Stimulated activated CD4-positive, alpha-beta T cell treated with anti-CD3 and anti-CD28 coated beads, Interleukin-12 subunit alpha, Interleukin-12 subunit beta, amount 100 ng/mL, for 48 hours (primary cell): ENCODE results near the gene FNBP1L.
"Not testable (repeated sequence)": the region's sequence is repeated elsewhere in the genome, so short reads cannot be mapped to it uniquely, and the experiment has no call there.

ENCODE experiments used
- DNase-seq, 3 donors: peaks; one replicate each; pipeline ENCODE4 v3.0.0-alpha.2; 2020; ENCODE audit warnings: low read depth in 2 of 3, low spot score in 1 of 3

FNBP1L gene

GRCh38 chr1:93588206-93588605 lies 140.3 kb downstream of the FNBP1L start:
- no peak for DNase-seq

GRCh38 chr1:93588955-93589354 lies 141.0 kb downstream of the FNBP1L start:
- DNase-seq, result no peak

- not testable (repeated sequence) for DNase-seq
Measured at GRCh38 chr1:93591291-93591675, 143.4 kb downstream of the FNBP1L start.

- no peak for DNase-seq
Measured at GRCh38 chr1:93591676-93592550, 144.0 kb downstream of the FNBP1L start.

GRCh38 chr1:93592551-93592949 lies 144.6 kb downstream of the FNBP1L start:
- DNase-seq, result no peak

- no peak for DNase-seq
Measured at GRCh38 chr1:93593854-93594602, 146.1 kb downstream of the FNBP1L start.

- DNase-seq, result no peak
Measured at GRCh38 chr1:93594603-93594880, 146.6 kb downstream of the FNBP1L start.

- no peak for DNase-seq
Measured at GRCh38 chr1:93595266-93595665, 147.3 kb downstream of the FNBP1L start.

- no peak for DNase-seq
Measured at GRCh38 chr1:93595743-93596142, 147.8 kb downstream of the FNBP1L start.

- DNase-seq, result no peak
Measured at GRCh38 chr1:93596329-93597089, 148.6 kb downstream of the FNBP1L start.

- DNase-seq, result no peak
Measured at GRCh38 chr1:93597709-93598108, 149.8 kb downstream of the FNBP1L start.

- DNase-seq, result no peak
Measured at GRCh38 chr1:93598396-93598795, 150.5 kb downstream of the FNBP1L start.

GRCh38 chr1:93598861-93599439 lies 151.0 kb downstream of the FNBP1L start:
- no peak for DNase-seq

GRCh38 chr1:93599479-93599878 lies 151.6 kb downstream of the FNBP1L start:
- no peak for DNase-seq

- DNase-seq, result no peak
Measured at GRCh38 chr1:93600663-93601062, 152.7 kb downstream of the FNBP1L start.

- DNase-seq, result no peak
Measured at GRCh38 chr1:93601686-93602085, 153.8 kb downstream of the FNBP1L start.

- DNase-seq, result no peak
Measured at GRCh38 chr1:93602101-93602500, 154.2 kb downstream of the FNBP1L start.

GRCh38 chr1:93603106-93603505 lies 155.2 kb downstream of the FNBP1L start:
- no peak for DNase-seq

- DNase-seq, result no peak
Measured at GRCh38 chr1:93603601-93604000, 155.7 kb downstream of the FNBP1L start.
